Right lobe of liver (tissue), 6 donors: ENCODE measurements around the gene GNB2. TPM values are rescaled to one million over a fixed set of nuclear protein-coding genes. Genes with fewer than 3 reads are reported as not detected.
"Not testable (repeated sequence)": the region's sequence is repeated elsewhere in the genome, so short reads cannot be mapped to it uniquely, and the experiment has no call there.

ENCODE experiments used
- ATAC-seq, 4 donors: fragments of 200-7000 bp; cut with Tn5 transposase; one replicate each; pipeline ENCODE4 v1.9.1; 2020; ENCODE audit warnings: mild to moderate bottlenecking in 4 of 4, moderate library complexity in 4 of 4
- DNase-seq, 3 donors: peaks; one replicate each; pipeline ENCODE4 v3.0.0-alpha.2; 2020
- H3K27ac ChIP-seq, 3 donors: fragments of 200-600 bp; one replicate each; pipeline ENCODE4 v1.8.0; 2022
- H3K27me3 ChIP-seq, 2 donors: fragments of 200-600 bp; one replicate each; pipeline ENCODE4 v1.8.0; 2022
- H3K36me3 ChIP-seq, 4 donors: fragments of 200-600 bp; sonication (generic) in 1 of 4; one replicate each; pipeline versions ENCODE4 v1.5.1 to v1.8.0; 2017 to 2022; ENCODE audit warnings: control low read depth in 1 of 4
- H3K4me1 ChIP-seq, 4 donors: fragments of 200-600 bp; sonication (generic) in 1 of 4; one replicate each; pipeline versions ENCODE4 v1.5.1 to v1.8.0; 2017 to 2022; ENCODE audit warnings: control low read depth in 1 of 4
- H3K4me3 ChIP-seq, 3 donors: fragments of 200-600 bp; one replicate each; pipeline ENCODE4 v1.8.0; 2022
- H3K9me3 ChIP-seq, 4 donors: fragments of 200-600 bp; sonication (generic) in 1 of 4; one replicate each; pipeline versions ENCODE4 v1.5.1 to v1.8.0; 2017 to 2022; ENCODE audit warnings: control low read depth in 1 of 4
- CTCF ChIP-seq, 4 donors: fragments of 200-600 bp in 3 of 4; fragments of 450-650 bp in 1 of 4; IDR thresholded peaks; one replicate each; pipeline versions ENCODE4 v1.5.1 to v1.8.0; 2016 to 2022; ENCODE audit warnings: antibody characterized with exemption in 4 of 4, mild to moderate bottlenecking in 2 of 4
- POLR2A ChIP-seq: fragments of 450-650 bp; IDR thresholded peaks from one replicate; pipeline ENCODE4 v1.6.1; 2017; ENCODE audit warnings: antibody characterized with exemption, mild to moderate bottlenecking
- WGBS: methylation state at CpG from one replicate; pipeline ENCODE4 v1.1.6; 2018; ENCODE audit warnings: low coverage, low lambda C conversion rate; ENCODE audit not compliant: insufficient coverage; ENCODE audit errors: missing lambda C conversion rate; 5-methylcytosine and 5-hydroxymethylcytosine counted together
- intact Hi-C, 2 donors: fragments of 100-400 bp; cut with DNase I; formaldehyde crosslinking; loops; one replicate each; pipeline versions ENCODE4 v1.11.2 to v1.14.1; 2022
- total RNA-seq, 6 experiments: library from RNA; depleted of rRNA in 2 of 6; stranded (reverse); fragments of >200 nt in 2 of 6; fragmentation: NEBNext Ultra II Directional in 3 of 6; extraction: Animal tissue kit (Norgen Biotek cat#: 25700) in 3 of 6; gene quantifications; one replicate each; pipeline versions ENCODE4 v1.1.0 to v1.2.4, GENCODE V29; 2016 to 2023
- donor health status: DM: no; HTN: yes; CAD: no.
- donor health status: DM: no; HTN: no; CAD: no.
- donor health status: DM: no; HTN: no; CAD: no.
- donor health status: DM: no; HTN: yes; CAD: no.
- donor health status: DM: no; HTN: yes; CAD: no.

GNB2 gene
- total RNA-seq, 6 experiments from 2014 or later = 75.6 to 133 (median 106) TPM

GRCh38 chr7:100720671-100721504 is 47.3 kb downstream of the GNB2 start:
- TF ChIP-seq POLR2A (peak; percentile 44), CTCF (IDR thresholded peaks at IDR 0.05) (no peak)
- Histone ChIP-seq H3K27ac (peak overlapping the region in 1 of 3 donors; percentile 83), H3K36me3 (no peaks in the 10 kb centered on the region), H3K9me3 (no peaks in the 10 kb centered on the region), H3K4me3 (peak overlapping the region; percentile 41 to 60 (median 48)), H3K4me1 (peaks cover 0 to 51% (median 17%) of the 10 kb centered on the region in 4 donors), H3K27me3 (no peaks in the 10 kb centered on the region)
- ATAC-seq (peak; percentile 47 to 64 (median 59)), DNase-seq (peak; percentile 72 to 82 (median 76))
- WGBS = 4% methylated on average over 25 of the region's 56 CpGs
- intact Hi-C loops = no loop called here

GRCh38 chr7:100721505-100721812 is 47.9 kb downstream of the GNB2 start:
- peaks cover 0 to 51% (median 17%) of the 10 kb centered on the region in 4 donors for H3K4me1 ChIP-seq
- peak overlapping the region in 1 of 3 donors; percentile 83 for H3K27ac ChIP-seq
- H3K4me3 ChIP-seq = peak overlapping the region in 2 of 3 donors; percentile 48 to 60
- H3K27me3 ChIP-seq = no peaks in the 10 kb centered on the region
- TF ChIP-seq CTCF (IDR thresholded peaks at IDR 0.05) (no peak), POLR2A (peak; percentile 4)
- H3K36me3 ChIP-seq = no peaks in the 10 kb centered on the region
- H3K9me3 ChIP-seq = no peaks in the 10 kb centered on the region
- DNase-seq (no peak), ATAC-seq (no peak)
- intact Hi-C loops = no loop called here
- WGBS = 50% methylated on average over 3 of the region's 8 CpGs

DNA sequence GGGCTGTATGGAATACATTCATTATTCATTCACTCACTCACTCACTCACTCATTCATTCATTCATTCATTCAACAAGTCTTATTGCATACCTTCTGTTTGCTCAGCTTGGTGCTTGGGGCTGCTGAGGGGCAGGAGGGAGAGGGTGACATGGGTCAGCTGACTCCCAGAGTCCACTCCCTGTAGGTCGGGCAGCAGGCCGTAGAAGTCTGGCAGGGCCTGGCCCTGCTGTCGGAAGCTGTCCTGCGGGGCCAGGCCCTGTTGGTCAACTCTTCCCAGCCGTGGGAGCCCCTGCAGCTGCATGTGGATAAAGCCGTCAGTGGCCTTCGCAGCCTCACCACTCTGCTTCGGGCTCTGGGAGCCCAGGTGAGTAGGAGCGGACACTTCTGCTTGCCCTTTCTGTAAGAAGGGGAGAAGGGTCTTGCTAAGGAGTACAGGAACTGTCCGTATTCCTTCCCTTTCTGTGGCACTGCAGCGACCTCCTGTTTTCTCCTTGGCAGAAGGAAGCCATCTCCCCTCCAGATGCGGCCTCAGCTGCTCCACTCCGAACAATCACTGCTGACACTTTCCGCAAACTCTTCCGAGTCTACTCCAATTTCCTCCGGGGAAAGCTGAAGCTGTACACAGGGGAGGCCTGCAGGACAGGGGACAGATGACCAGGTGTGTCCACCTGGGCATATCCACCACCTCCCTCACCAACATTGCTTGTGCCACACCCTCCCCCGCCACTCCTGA is 49.1 kb downstream of the GNB2 start:
- Histone ChIP-seq H3K27me3 (no peaks in the 10 kb centered on the region), H3K4me3 (peak overlapping the region in 1 of 3 donors; percentile 60), H3K36me3 (no peaks in the 10 kb centered on the region), H3K27ac (peak overlapping the region; percentile 20 to 83 (median 67)), H3K9me3 (no peaks in the 10 kb centered on the region), H3K4me1 (peaks cover 0 to 56% (median 21%) of the 10 kb centered on the region in 4 donors)
- DNase-seq (peak; percentile 55 to 68 (median 64)), ATAC-seq (peak; percentile 16 to 57 (median 20))
- intact Hi-C loops = no loop called here
- TF ChIP-seq CTCF (IDR thresholded peaks at IDR 0.05) = no peak
- no peak for TF ChIP-seq POLR2A
- 77% methylated on average over 15 of the region's 17 CpGs for WGBS

DNA sequence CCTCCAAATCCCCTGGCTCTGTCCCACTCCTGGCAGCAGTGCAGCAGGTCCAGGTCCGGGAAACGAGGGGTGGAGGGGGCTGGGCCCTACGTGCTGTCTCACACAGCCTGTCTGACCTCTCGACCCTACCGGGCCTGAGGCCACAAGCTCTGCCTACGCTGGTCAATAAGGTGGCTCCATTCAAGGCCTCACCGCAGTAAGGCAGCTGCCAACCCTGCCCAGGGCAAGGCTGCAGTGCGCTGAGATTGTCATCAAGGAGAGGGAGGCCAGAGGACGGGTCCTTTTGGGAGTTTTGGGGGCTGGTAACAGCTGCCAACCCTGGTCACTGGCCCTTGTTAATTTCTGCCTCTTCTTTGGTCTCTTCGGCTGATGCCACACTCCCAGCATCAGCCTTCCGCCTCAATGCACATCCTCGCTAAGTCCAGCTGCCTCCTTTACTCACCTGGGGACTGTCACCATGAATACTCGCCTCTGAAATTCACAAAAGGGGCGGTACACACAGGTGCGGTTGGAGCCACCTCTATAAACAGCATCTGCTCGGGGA is 50.3 kb downstream of the GNB2 start:
- intact Hi-C loops = no loop called here
- peak; percentile 90 to 95 (median 92) for DNase-seq
- TF ChIP-seq CTCF (IDR thresholded peaks at IDR 0.05) = no peak
- peak; percentile 51 for TF ChIP-seq POLR2A
- H3K4me3 ChIP-seq = peak overlapping the region in 1 of 3 donors; percentile 60
- no peaks in the 10 kb centered on the region for H3K36me3 ChIP-seq
- WGBS = 44% methylated on average over 10 of the region's 16 CpGs
- peak; percentile 66 to 85 (median 82) for ATAC-seq
- peaks cover 0 to 56% (median 21%) of the 10 kb centered on the region in 4 donors for H3K4me1 ChIP-seq
- H3K27me3 ChIP-seq = no peaks in the 10 kb centered on the region
- H3K27ac ChIP-seq = peak overlapping the region; percentile 39 to 83 (median 67)
- H3K9me3 ChIP-seq = no peaks in the 10 kb centered on the region

GRCh38 chr7:100724364-100724763 is 50.8 kb downstream of the GNB2 start:
- H3K27ac ChIP-seq = peak overlapping the region; percentile 14 to 67 (median 61)

More at GRCh38 chr7:100724364-100724763, 50.8 kb downstream of the GNB2 start:
- Histone ChIP-seq H3K4me3 (peak overlapping the region in 1 of 3 donors; percentile 60), H3K4me1 (peaks cover 0 to 56% (median 21%) of the 10 kb centered on the region in 4 donors)
- 88% methylated on average over 1 of the region's 2 CpGs for WGBS
- ATAC-seq, H3K27me3 ChIP-seq, intact Hi-C loops, H3K36me3 ChIP-seq, H3K9me3 ChIP-seq, DNase-seq: not testable (repeated sequence)
